NCI-H1436 treated with DMSO at 0.1 percent for 48 hours (cell line): ENCODE results near the gene MRPS17.

Experiments used
- DNase-seq: peaks from one replicate; lab custom pipeline; 2025; lab: John Stamatoyannopoulos, UW

MRPS17 gene

DNA sequence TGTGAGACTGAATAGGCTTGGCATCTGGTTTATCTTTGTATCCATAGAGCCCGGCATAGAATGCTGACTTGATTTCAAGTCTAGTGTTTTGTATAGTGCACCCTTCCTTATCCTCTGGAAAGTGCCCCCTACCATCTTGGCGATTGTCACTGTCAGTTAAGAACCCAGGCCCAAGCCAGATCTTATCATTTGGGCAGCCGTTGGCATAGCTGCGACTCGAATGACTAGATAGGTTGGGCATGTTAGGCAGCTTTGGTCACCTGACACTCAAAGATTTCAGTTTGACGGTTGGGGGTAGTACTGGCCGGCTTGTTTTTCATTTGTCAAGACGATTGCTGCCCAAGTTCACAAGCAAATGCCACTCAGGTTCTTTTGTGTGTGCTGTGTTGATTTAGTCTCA, 19.3 kb downstream of the MRPS17 start:
- DNase-seq, result no peak

GRCh38 chr7:55973747-55974250, 22.1 kb downstream of the MRPS17 start:
- no peak for DNase-seq

GRCh38 chr7:55975988-55976633, 24.4 kb downstream of the MRPS17 start:
- no peak for DNase-seq

- DNase-seq, result no peak
Measured at GRCh38 chr7:55977831-55978230, 26.2 kb downstream of the MRPS17 start.

- DNase-seq, result no peak
Measured at GRCh38 chr7:55980266-55980665, 28.6 kb downstream of the MRPS17 start.

DNA sequence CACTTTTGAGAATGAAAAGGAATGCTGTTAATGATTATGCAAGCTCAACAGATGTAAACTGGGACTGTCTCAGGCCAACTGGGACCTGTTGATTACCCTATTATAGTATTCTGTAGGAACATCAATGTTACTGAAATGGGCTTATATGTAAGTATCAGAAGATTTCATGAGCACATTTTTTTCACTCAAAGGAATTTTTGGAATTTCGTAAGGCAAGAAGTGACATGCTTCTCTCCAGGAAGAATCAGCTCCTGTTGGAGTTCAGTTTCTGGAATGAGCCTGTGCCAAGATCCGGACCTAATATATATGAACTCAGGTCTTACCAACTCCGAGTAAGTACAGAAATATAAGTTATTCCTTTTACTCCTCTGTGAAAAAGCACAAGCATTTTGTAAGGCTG, 31.9 kb downstream of the MRPS17 start:
- DNase-seq, result no peak

DNA sequence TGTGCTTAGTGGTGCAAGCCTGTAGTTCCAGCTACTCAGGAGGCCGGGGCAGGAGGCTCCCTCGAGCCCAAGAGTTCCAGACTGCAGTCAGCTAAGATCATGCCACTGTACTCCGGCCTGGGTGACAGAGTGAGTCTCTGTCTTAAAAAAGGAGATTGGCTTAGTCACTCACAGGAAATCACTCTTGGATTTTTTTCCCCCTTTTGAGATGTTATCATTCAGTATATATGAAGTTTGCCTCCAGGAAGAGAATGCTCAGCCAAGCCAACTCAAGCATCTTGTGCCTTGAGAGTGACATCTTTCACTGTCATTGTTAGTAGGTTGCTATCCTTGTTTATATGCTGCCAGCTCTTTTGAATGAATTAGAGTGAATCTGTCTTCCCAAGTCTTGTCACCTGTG, 40.7 kb downstream of the MRPS17 start:
- no peak for DNase-seq

DNA sequence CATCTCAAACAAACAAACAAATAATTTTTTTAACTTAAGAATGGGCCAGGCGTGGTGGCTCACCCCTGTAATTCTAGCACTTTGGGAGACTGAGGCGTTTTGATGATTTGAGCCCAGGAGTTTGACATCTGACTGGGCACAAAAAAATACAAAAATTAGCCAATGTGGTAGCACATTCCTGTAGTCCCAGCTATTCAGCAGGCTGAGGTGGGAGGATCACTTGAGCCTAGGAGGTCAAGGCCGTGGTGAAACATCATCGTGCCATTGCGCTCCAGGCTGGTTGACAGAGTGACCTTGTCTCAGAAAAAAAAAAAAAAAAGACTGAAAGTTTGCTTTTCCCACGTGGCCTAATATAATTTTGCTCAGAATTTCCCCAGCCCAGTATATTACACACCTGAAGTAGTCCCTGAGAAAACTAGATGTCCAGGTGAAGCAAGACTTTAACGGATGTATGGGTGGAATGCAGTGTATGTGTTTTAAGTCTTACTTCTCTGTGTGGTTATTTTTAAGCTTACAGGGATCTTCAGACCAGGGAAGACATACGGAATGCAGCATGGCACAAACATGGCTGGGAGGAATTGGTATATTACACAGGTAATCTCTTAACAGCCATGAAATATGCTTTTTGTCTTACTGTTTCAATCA, 45.3 kb downstream of the MRPS17 start:
- DNase-seq, result no peak

- DNase-seq, result no peak
Measured at GRCh38 chr7:56003749-56004148, 52.1 kb downstream of the MRPS17 start.
